Sigmoid colon (tissue), 7 donors: ENCODE measurements around the gene CXorf65. TPM values are rescaled to one million over a fixed set of nuclear protein-coding genes. Genes with fewer than 3 reads are reported as not detected.

Source experiments
- DNase-seq: peaks from one replicate; pipeline ENCODE4 v3.0.0-alpha.2; 2019
- H3K27ac ChIP-seq, 4 donors: fragments of 200-600 bp; sonication (generic); one replicate each; pipeline ENCODE4 v1.5.1; 2016 to 2019; ENCODE audit warnings: mild to moderate bottlenecking in 1 of 4
- H3K27me3 ChIP-seq, 3 donors: fragments of 200-600 bp; sonication (generic); one replicate each; pipeline ENCODE4 v1.5.1; 2019; ENCODE audit warnings: mild to moderate bottlenecking in 1 of 3
- H3K36me3 ChIP-seq, 4 donors: fragments of 200-600 bp; sonication (generic); one replicate each; pipeline ENCODE4 v1.5.1; 2016 to 2019
- H3K4me1 ChIP-seq, 4 donors: fragments of 200-600 bp; sonication (generic); one replicate each; pipeline ENCODE4 v1.5.1; 2017 to 2019
- H3K4me3 ChIP-seq, 4 donors: fragments of 200-600 bp; sonication (generic); one replicate each; pipeline ENCODE4 v1.5.1; 2017 to 2019; ENCODE audit warnings: mild to moderate bottlenecking in 2 of 4, moderate library complexity in 1 of 4
- H3K9me3 ChIP-seq, 4 donors: fragments of 200-600 bp in 3 of 4; sonication (generic) in 3 of 4; one replicate each; pipeline versions ENCODE4 v1.5.1 to v1.6.1; 2013 to 2019
- EP300 ChIP-seq, 4 donors: sonication (generic); formaldehyde crosslinking; IDR thresholded peaks; one replicate each; pipeline ENCODE4 v1.6.1; 2017; ENCODE audit warnings: antibody characterized with exemption in 4 of 4
- POLR2A ChIP-seq, 2 donors: fragments of 450-650 bp; IDR thresholded peaks; one replicate each; pipeline ENCODE4 v1.6.1; 2016; ENCODE audit warnings: antibody characterized with exemption in 2 of 2, mild to moderate bottlenecking in 2 of 2, moderate library complexity in 2 of 2
- POLR2AphosphoS5 ChIP-seq, 4 donors: sonication (generic); formaldehyde crosslinking; IDR thresholded peaks; one replicate each; pipeline ENCODE4 v1.6.1; 2017; ENCODE audit warnings: antibody characterized with exemption in 4 of 4
- WGBS, 2 donors: extraction: QIAGEN DNeasy Blood & Tissue Kit; methylation state at CpG; one replicate each; pipeline ENCODE4 v1.1.7; 2013; 5-methylcytosine and 5-hydroxymethylcytosine counted together
- intact Hi-C: fragments of 100-400 bp; cut with DNase I; formaldehyde crosslinking; loops from one replicate; pipeline ENCODE4 v1.15.1; 2023
- polyA plus RNA-seq, 3 donors: library from polyadenylated mRNA; stranded (reverse); fragments of 200-250 nt; gene quantifications; one replicate each; pipeline ENCODE4 v1.2.3, GENCODE V29; 2013
- total RNA-seq, 4 donors: library from RNA; depleted of rRNA; stranded (reverse); fragments of >200 nt; gene quantifications; one replicate each; pipeline ENCODE4 v1.1.0, GENCODE V29; 2016
- TF ChIP-seq, protein P1 (sequence below), 4 experiments: fragments of 450-650 bp in 3 of 4; fragments of 200-600 bp in 1 of 4; IDR thresholded peaks; one replicate each; pipeline ENCODE4 v1.5.1; 2016 to 2019; ENCODE audit warnings: antibody characterized with exemption in 4 of 4, mild to moderate bottlenecking in 3 of 4, moderate library complexity in 2 of 4
- donor health status: healthy with polysubstance abuse.
- donor health status: Bipolar disorder and iron deficiency.
- donor health status: healthy.

The CXorf65 gene
- total and polyA plus RNA-seq, 7 donors = 3.4 TPM; not detected in 6

DNA sequence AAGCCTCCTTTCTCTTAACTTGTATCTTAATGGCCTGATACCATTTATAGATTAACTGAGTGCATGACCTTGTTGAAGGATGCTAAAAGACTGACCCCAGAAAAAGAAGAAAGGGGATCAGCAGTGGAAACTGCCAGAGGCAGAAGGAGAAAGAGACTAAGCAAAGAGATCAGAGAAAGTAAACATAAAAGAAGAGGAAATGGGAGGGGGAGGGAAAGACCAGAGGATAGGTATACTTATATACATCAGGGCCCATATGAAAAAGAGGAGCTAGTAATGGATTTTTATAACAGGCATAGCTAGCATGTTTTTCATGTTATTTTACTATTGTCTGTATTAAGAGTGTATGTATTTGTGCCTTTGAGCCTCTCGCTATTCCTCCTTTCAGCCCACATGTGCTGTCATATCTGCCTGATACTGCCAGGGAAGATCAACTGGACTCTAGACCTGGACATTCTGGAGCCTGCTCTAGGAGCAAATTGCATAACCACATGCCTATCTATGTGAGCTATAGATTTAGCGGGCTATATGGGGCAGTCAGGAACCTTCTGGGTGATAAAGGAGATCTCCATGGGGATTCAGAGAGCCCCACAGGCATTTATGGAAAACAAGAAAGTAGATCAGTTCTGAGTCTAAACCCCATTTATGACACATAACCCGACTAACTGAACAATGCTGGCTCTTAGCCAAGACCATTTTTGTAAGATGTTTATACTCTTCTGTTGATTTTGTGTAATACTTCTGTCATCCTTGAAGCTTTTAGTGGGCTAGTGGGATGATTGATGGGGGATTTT, 25.0 kb downstream of the CXorf65 start:
- TF ChIP-seq EP300 (IDR thresholded peaks at IDR 0.05) = no peak
- H3K27me3 ChIP-seq = no peaks in the 10 kb centered on the region
- no peak overlapping the region for H3K27ac ChIP-seq
- no peaks in the 10 kb centered on the region for H3K36me3 ChIP-seq
- WGBS, 2 donors = 40 to 63% methylated on average over 3 of the region's 3 CpGs
- no peaks in the 10 kb centered on the region for H3K4me1 ChIP-seq
- H3K9me3 ChIP-seq = no peaks in the 10 kb centered on the region
- no peak for DNase-seq
- no peak overlapping the region for H3K4me3 ChIP-seq
- intact Hi-C loops = no loop called here

DNA sequence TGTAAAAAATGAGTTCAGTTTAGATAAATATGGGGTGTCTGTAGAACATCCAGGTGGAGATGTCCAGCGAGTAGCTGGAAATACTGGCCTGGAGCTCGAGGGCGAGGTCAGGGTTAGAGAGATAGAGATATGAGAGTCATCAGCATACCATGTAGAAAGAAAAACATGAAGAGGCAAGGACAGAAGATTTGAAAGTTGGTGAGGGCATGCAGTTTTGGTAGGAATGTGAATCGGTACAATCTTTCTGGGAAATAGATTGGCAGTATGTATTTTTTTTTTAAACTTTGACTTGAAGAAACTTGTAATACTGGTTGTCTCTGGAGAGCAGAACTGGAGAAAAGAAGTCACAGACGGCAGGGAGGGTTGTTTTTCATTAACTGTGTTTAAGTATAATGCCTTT, 36.0 kb downstream of the CXorf65 start:
- intact Hi-C loops = no loop called here
- Histone ChIP-seq H3K27me3 (no peaks in the 10 kb centered on the region), H3K27ac (no peak overlapping the region), H3K9me3 (no peaks in the 10 kb centered on the region), H3K36me3 (no peaks in the 10 kb centered on the region), H3K4me3 (no peak overlapping the region), H3K4me1 (peaks cover 0 to 6% (median 0%) of the 10 kb centered on the region in 4 donors)
- no peak for DNase-seq
- 70 to 83% methylated on average over 5 of the region's 5 CpGs for WGBS, 2 donors
- TF ChIP-seq POLR2AphosphoS5 (IDR thresholded peaks at IDR 0.05) (no peak), EP300 (IDR thresholded peaks at IDR 0.05) (no peak), POLR2A (IDR thresholded peaks at IDR 0.05) (no peak)
- TF ChIP-seq, protein P1, sequence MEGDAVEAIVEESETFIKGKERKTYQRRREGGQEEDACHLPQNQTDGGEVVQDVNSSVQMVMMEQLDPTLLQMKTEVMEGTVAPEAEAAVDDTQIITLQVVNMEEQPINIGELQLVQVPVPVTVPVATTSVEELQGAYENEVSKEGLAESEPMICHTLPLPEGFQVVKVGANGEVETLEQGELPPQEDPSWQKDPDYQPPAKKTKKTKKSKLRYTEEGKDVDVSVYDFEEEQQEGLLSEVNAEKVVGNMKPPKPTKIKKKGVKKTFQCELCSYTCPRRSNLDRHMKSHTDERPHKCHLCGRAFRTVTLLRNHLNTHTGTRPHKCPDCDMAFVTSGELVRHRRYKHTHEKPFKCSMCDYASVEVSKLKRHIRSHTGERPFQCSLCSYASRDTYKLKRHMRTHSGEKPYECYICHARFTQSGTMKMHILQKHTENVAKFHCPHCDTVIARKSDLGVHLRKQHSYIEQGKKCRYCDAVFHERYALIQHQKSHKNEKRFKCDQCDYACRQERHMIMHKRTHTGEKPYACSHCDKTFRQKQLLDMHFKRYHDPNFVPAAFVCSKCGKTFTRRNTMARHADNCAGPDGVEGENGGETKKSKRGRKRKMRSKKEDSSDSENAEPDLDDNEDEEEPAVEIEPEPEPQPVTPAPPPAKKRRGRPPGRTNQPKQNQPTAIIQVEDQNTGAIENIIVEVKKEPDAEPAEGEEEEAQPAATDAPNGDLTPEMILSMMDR (IDR thresholded peaks at IDR 0.05) = no peak

DNA sequence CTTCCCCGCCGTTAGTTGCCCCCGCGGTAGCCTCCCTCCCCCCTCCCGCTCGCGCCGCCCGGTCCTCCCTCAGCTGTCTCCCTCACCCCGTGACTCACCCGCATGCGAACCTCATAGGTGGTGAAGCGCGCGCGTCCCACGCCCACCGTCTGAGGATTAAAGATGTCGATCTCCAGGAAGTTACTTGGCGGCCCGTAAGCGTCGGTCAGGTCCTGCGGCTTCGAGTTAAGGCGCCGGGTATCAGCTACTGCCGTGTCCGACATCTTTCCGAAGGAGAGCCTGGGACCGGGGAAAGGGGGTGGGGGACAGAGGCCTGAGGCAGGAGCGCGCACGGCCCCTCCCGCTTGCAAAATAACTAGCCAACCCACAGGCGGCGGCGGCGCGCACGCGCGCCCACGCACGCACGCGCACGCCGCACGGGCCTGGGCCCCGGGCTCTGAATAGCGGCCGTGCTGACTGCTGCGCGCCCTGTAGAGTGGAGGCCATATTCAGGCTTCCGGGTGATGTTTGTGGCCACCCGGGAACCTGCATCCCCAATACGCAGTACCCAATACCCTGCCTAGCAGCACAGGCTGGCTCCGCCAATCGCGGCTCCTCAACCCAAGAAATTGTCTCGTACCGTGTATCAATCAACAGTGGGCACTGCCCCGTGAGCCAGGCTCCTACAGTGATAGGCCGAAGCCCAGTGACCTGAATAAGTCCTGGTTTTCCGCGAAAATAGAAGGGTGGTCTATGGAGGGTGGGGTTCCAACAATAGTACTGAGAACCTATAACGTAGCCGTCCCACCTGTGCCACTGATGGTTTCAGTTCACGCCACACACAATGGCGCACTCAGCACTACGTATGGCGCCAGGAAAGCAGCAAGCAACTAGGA, 38.3 kb downstream of the CXorf65 start, which contains the start of gene SNX12:
Gene SNX12 (minus strand): TSS at position 291 of the 875 bp plus-strand sequence. CDS start 28 bp downstream, at position 263.
- H3K9me3 ChIP-seq = no peaks in the 10 kb centered on the region
- WGBS, 2 donors = 1% methylated on average over 73 of the region's 73 CpGs
- H3K4me1 ChIP-seq = peaks cover 0 to 6% (median 0%) of the 10 kb centered on the region in 4 donors
- intact Hi-C loops = loop anchor here (5.0 to 10.0 kb wide), 2 partner anchors 114 to 613 kb away; no protein-coding TSS in a partner anchor
- peak within 1 kb of the TSS; percentile 83 to 85 (median 84) for H3K27ac ChIP-seq
- DNase-seq = peak; percentile 96
- TF ChIP-seq POLR2A (IDR thresholded peaks at IDR 0.05) (peak; percentile 9 to 48), POLR2AphosphoS5 (IDR thresholded peaks at IDR 0.05) (peak; percentile 69 to 74 (median 72)), EP300 (IDR thresholded peaks at IDR 0.05) (no peak)
- TF ChIP-seq, protein P1 (IDR thresholded peaks at IDR 0.05) = peak in 3 of 4 experiments; percentile 13 to 46 (median 18)
- peak within 1 kb of the TSS; percentile 55 to 59 (median 59) for H3K4me3 ChIP-seq
- no peaks in the 10 kb centered on the region for H3K36me3 ChIP-seq
- H3K27me3 ChIP-seq = no peaks in the 10 kb centered on the region

DNA sequence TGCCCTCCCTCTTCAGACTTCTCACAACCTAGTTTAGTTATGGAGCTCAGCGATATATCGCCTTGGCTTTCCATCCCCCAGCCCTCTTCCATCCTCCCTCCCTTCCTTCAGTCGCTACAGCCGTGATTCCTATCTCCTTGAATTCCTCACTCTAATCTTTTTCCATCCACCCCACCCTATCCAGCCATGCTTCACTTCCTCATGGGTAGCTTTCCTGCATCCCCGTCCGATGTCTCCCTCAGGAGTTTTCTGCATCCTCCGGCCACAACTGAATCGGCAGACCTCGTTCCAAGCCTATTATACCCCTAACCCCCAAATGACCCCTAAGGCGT, 38.9 kb downstream of the CXorf65 start:
- Histone ChIP-seq H3K27ac (peak overlapping the region; percentile 83 to 85 (median 84)), H3K4me1 (peaks cover 0 to 6% (median 0%) of the 10 kb centered on the region in 4 donors), H3K36me3 (no peaks in the 10 kb centered on the region), H3K4me3 (peak overlapping the region; percentile 55 to 59 (median 59)), H3K9me3 (no peaks in the 10 kb centered on the region), H3K27me3 (no peaks in the 10 kb centered on the region)
- intact Hi-C loops = loop anchor here (5.0 to 10.0 kb wide), 2 partner anchors 115 to 613 kb away; no protein-coding TSS in a partner anchor
- no peak for DNase-seq
- WGBS, 2 donors = 0% methylated on average over 10 of the region's 10 CpGs
- TF ChIP-seq POLR2AphosphoS5 (IDR thresholded peaks at IDR 0.05) (no peak), EP300 (IDR thresholded peaks at IDR 0.05) (no peak), POLR2A (IDR thresholded peaks at IDR 0.05) (no peak)
- TF ChIP-seq, protein P1 (IDR thresholded peaks at IDR 0.05) = no peak
